Heart left ventricle (tissue), 16 donors: ENCODE results near the gene SEPTIN10. TPM values are rescaled to one million over a fixed set of nuclear protein-coding genes. Genes with fewer than 3 reads are reported as not detected.

Experiments used
- ATAC-seq, 4 donors: fragments of 200-7000 bp; cut with Tn5 transposase; one replicate each; pipeline ENCODE4 v1.9.1; 2020 to 2022; ENCODE audit warnings: moderate library complexity in 4 of 4, mild to moderate bottlenecking in 3 of 4, moderate number of reproducible peaks in 1 of 4
- DNase-seq, 5 donors: peaks; one replicate each; pipeline ENCODE4 v3.0.0-alpha.2; 2020
- H3K27ac ChIP-seq, 12 donors: fragments of 200-600 bp; sonication (generic) in 4 of 12; one replicate each; pipeline versions ENCODE4 v1.5.0 to v1.8.0; 2016 to 2022; ENCODE audit warnings: mild to moderate bottlenecking in 2 of 12
- H3K27me3 ChIP-seq, 9 donors: fragments of 200-600 bp; sonication (generic) in 2 of 9; one replicate each; pipeline versions ENCODE4 v1.5.1 to v1.8.0; 2016 to 2022; ENCODE audit warnings: mild to moderate bottlenecking in 3 of 9
- H3K36me3 ChIP-seq, 9 donors: fragments of 200-600 bp; sonication (generic) in 2 of 9; one replicate each; pipeline versions ENCODE4 v1.5.0 to v1.8.0; 2018 to 2022; ENCODE audit warnings: mild to moderate bottlenecking in 2 of 9
- H3K4me1 ChIP-seq, 12 donors: fragments of 200-600 bp; sonication (generic) in 4 of 12; one replicate each; pipeline versions ENCODE4 v1.5.0 to v1.8.0; 2016 to 2022; ENCODE audit warnings: mild to moderate bottlenecking in 3 of 12
- H3K4me3 ChIP-seq, 12 donors: fragments of 200-600 bp; sonication (generic) in 4 of 12; one replicate each; pipeline versions ENCODE4 v1.5.0 to v1.8.0; 2017 to 2022; ENCODE audit warnings: mild to moderate bottlenecking in 9 of 12, moderate library complexity in 4 of 12
- H3K9me3 ChIP-seq, 12 donors: fragments of 200-600 bp; sonication (generic) in 4 of 12; one replicate each; pipeline versions ENCODE4 v1.5.0 to v1.8.0; 2016 to 2022; ENCODE audit warnings: mild to moderate bottlenecking in 1 of 12
- CTCF ChIP-seq, 12 donors: fragments of 200-600 bp; sonication (generic) in 4 of 12; IDR thresholded peaks; one replicate each; pipeline versions ENCODE4 v1.5.0 to v1.8.0; 2018 to 2022; ENCODE audit warnings: antibody characterized with exemption in 12 of 12, mild to moderate bottlenecking in 5 of 12
- POLR2A ChIP-seq, 2 donors: fragments of 450-650 bp; IDR thresholded peaks; one replicate each; pipeline ENCODE4 v1.6.1; 2017; ENCODE audit warnings: antibody characterized with exemption in 2 of 2, mild to moderate bottlenecking in 2 of 2, moderate library complexity in 2 of 2
- WGBS, 4 donors: extraction: QIAGEN DNeasy Blood & Tissue Kit in 2 of 4; methylation state at CpG; one replicate each; pipeline versions ENCODE4 v1.1.5 to v1.1.7; 2013 to 2018; 5-methylcytosine and 5-hydroxymethylcytosine counted together
- intact Hi-C, 10 donors: fragments of 100-400 bp; cut with DNase I; formaldehyde crosslinking; loops; one replicate each; pipeline versions ENCODE4 v1.11.1 to v1.14.2; 2022
- polyA plus RNA-seq, 2 donors: library from polyadenylated mRNA; stranded (reverse); fragments of 200-250 nt; gene quantifications; one replicate each; pipeline ENCODE4 v1.2.3, GENCODE V29; 2013
- total RNA-seq, 9 donors: library from RNA; depleted of rRNA in 2 of 9; stranded (reverse); fragments of >200 nt in 2 of 9; fragmentation: NEBNext Ultra II Directional in 3 of 9; extraction: Animal tissue kit (Norgen Biotek cat#: 25700) in 3 of 9; gene quantifications; one replicate each; pipeline versions ENCODE4 v1.1.0 to v1.2.4, GENCODE V29; 2016 to 2023
- donor health status: ischemic (EF 13 %, LVEDD 7.1; RV severe dilation, severe dysfunction).
- donor health status: healthy with polysubstance abuse.
- donor health status: DM: no; HTN: yes; CAD: no.
- donor health status: DM: no; HTN: no; CAD: no.
- donor health status: ischemic (EF 25% LVEDD 6.9; RV normal size, moderate dysfunction).
- donor health status: ischemic (EF 25% LVEDD 5.7; RV mildly dilated, moderate dysfunction).
- donor health status: healthy.
- donor health status: DM: yes; HTN: yes; CAD: no.
- donor health status: ischemic (EF 35%, LVEDD 5.7; RV mildly dilated, moderate dysfunction).
- donor health status: nonischemic (EF 11% LVEDD 7.7; RV severe dilation, severe dysfunction).
- donor health status: DM: yes; HTN: yes; CAD: no.
- donor health status: PGD.
- donor health status: ischemic (EF 29% LVEDD 5.4; RV normal size, mild dysfunction).
- donor health status: nonischemic (EF 23%, LVEDD 6.1; RV moderate dilation, normal function).

SEPTIN10 gene
- total and polyA plus RNA-seq, 11 donors, result 13.5 to 84.6 (median 49.8) TPM

DNA sequence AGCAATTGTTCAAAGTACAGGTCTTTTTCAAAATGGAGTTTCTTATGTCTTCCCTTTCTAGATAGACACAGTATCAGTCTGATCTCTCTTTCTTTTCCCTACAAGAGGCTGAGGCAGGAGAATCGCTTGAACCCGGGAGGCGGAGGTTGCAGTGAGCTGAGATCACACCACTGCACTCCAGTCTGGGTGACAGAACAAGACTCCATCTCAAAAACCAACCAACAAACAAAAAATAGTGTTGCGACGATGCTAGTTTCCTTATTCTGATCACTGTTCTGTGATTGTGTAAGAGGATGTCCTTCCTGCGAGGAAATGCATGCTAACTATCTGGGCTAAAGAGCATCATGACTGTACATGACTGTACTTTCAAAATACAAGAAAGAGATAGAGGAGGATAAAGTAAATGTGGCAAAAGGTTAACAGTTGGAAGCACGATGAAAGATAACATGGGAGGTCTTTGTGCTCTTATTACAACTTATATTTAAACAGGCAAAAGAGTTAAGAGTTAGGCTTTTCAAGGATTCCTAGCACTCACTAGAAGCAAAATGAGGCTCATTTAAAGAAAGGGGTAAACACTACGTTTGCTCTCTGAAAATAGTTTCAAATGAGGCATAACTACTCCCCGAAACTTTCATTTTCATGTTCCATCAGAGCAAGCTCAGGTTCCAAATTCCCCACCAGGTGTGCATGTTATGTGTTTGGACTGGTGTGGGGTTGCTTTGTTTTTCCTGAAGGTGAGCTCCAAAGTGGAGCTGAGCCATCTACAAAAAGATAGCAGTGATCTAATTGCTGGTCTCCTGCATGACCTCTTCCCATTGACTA lies 24.2 kb upstream of the SEPTIN10 start:
- no peaks in the 10 kb centered on the region for H3K27me3 ChIP-seq
- peaks cover 0 to 34% (median 0%) of the 10 kb centered on the region in 12 donors for H3K4me1 ChIP-seq
- DNase-seq (no peak), ATAC-seq (peak in 2 of 4 donors; percentile 44 to 54)
- no peaks in the 10 kb centered on the region for H3K9me3 ChIP-seq
- intact Hi-C loops, result no loop called here
- no peak overlapping the region for H3K4me3 ChIP-seq
- WGBS, 4 donors, result 72 to 81% (median 75%) methylated on average over 9 of the region's 9 CpGs
- TF ChIP-seq POLR2A (IDR thresholded peaks at IDR 0.05), result no peak
- TF ChIP-seq CTCF (IDR thresholded peaks at IDR 0.05), result no peak
- no peaks in the 10 kb centered on the region for H3K36me3 ChIP-seq
- peak overlapping the region in 1 of 12 donors; percentile 71 for H3K27ac ChIP-seq

- 89 to 95% (median 92%) methylated on average over 1 of the region's 1 CpG for WGBS, 4 donors
These were observed 22.6 kb upstream of the SEPTIN10 start for GRCh38 chr2:109636317-109636716.

GRCh38 chr2:109635426-109636304 lies 21.9 kb upstream of the SEPTIN10 start:
- TF ChIP-seq CTCF (IDR thresholded peaks at IDR 0.05) (no peak), POLR2A (IDR thresholded peaks at IDR 0.05) (no peak)
- Histone ChIP-seq H3K27ac (peak overlapping the region in 1 of 12 donors; percentile 75), H3K27me3 (no peaks in the 10 kb centered on the region), H3K4me3 (no peak overlapping the region), H3K36me3 (no peaks in the 10 kb centered on the region), H3K9me3 (no peaks in the 10 kb centered on the region), H3K4me1 (peaks cover 0 to 35% (median 0%) of the 10 kb centered on the region in 12 donors)
- WGBS, 4 donors, result 90 to 97% (median 94%) methylated on average over 11 of the region's 11 CpGs
- DNase-seq (no peak), ATAC-seq (no peak)
- intact Hi-C loops, result no loop called here

More at GRCh38 chr2:109636317-109636716, 22.6 kb upstream of the SEPTIN10 start:
- ATAC-seq (peak in 1 of 4 donors; percentile 49), DNase-seq (no peak)
- peak overlapping the region in 1 of 12 donors; percentile 75 for H3K27ac ChIP-seq
- no peaks in the 10 kb centered on the region for H3K27me3 ChIP-seq
- no peaks in the 10 kb centered on the region for H3K36me3 ChIP-seq
- intact Hi-C loops, result no loop called here
- peaks cover 0 to 35% (median 0%) of the 10 kb centered on the region in 12 donors for H3K4me1 ChIP-seq
- no peak for TF ChIP-seq POLR2A (IDR thresholded peaks at IDR 0.05)
- H3K9me3 ChIP-seq, result no peaks in the 10 kb centered on the region
- no peak overlapping the region for H3K4me3 ChIP-seq

DNA sequence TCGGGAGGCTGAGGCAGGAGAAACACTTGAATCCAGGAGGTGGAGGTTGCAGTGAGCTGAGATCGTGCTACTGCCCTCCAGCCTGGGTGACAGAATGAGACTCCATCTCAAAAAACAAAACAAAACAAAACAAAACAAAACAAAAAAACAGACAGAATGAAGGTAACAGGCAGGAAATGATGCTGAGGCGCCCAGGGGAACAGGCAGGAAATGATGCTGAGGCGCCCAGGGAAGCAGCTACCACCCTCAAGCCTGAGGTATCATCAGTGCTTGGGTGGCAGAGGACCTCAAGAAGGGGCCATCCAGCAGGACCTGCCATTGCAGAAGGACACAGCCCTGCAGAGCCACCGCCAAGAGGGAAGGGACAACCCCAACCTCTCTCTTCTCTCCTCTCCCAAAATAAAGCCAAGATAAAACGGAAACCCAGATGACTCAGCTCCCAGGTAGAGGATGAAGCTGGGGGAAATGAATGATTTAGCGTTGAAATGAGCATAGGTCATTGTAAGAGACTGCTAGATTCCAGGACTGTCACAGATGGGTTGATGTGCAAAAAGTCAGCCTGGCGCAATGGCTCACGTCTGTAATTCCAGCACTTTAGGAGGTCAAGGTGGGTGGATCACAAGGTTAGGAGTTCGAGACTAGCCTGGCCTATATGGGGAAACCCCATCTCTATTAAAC lies 19.7 kb upstream of the SEPTIN10 start:
- no peak overlapping the region for H3K27ac ChIP-seq
- H3K27me3 ChIP-seq, result no peaks in the 10 kb centered on the region
- H3K4me1 ChIP-seq, result peaks cover 0 to 31% (median 0%) of the 10 kb centered on the region in 12 donors
- 90 to 93% (median 91%) methylated on average over 10 of the region's 10 CpGs for WGBS, 4 donors
- H3K4me3 ChIP-seq, result no peak overlapping the region
- DNase-seq (no peak), ATAC-seq (no peak)
- TF ChIP-seq CTCF (IDR thresholded peaks at IDR 0.05), result no peak
- TF ChIP-seq POLR2A (IDR thresholded peaks at IDR 0.05), result no peak
- H3K36me3 ChIP-seq, result no peaks in the 10 kb centered on the region
- no peaks in the 10 kb centered on the region for H3K9me3 ChIP-seq
- intact Hi-C loops, result no loop called here
